GM21576 (cell line): ENCODE results near the gene SFT2D3.

Experiments
- ATAC-seq: cut with Tn5 transposase; IDR thresholded peaks from one replicate; pipeline ENCODE4 v1.9.1; 2021; ENCODE audit warnings: mild to moderate bottlenecking, moderate library complexity; ENCODE audit not compliant: unreplicated experiment

SFT2D3 gene

GRCh38 chr2:127681288-127681804 is 20.0 kb upstream of the SFT2D3 start:
- ATAC-seq: no peak

- no peak for ATAC-seq
Observed at GRCh38 chr2:127681976-127682857, 19.1 kb upstream of the SFT2D3 start.

- ATAC-seq: no peak
Observed at GRCh38 chr2:127683056-127683455, 18.2 kb upstream of the SFT2D3 start.

GRCh38 chr2:127683757-127684156 is 17.5 kb upstream of the SFT2D3 start:
- no peak for ATAC-seq

- ATAC-seq: no peak
Observed at GRCh38 chr2:127685410-127686080, 15.8 kb upstream of the SFT2D3 start.

- ATAC-seq: no peak
Observed at GRCh38 chr2:127688405-127688804, 12.9 kb upstream of the SFT2D3 start.

GRCh38 chr2:127690696-127691095 is 10.6 kb upstream of the SFT2D3 start:
- ATAC-seq: no peak

- no peak for ATAC-seq
Observed at GRCh38 chr2:127694986-127695385, 6.3 kb upstream of the SFT2D3 start.

GRCh38 chr2:127695491-127696472 is 5.5 kb upstream of the SFT2D3 start:
- no peak for ATAC-seq

- ATAC-seq: no peak
Observed at GRCh38 chr2:127697482-127698180, 3.7 kb upstream of the SFT2D3 start.

- no peak for ATAC-seq
Observed at GRCh38 chr2:127698553-127699355, 2.5 kb upstream of the SFT2D3 start.

- ATAC-seq: peak; percentile 63
Observed at GRCh38 chr2:127700527-127701192, 637 bp upstream of the SFT2D3 start.

- ATAC-seq: peak; percentile 37
Observed at GRCh38 chr2:127701651-127702394, 526 bp downstream of the SFT2D3 start.

GRCh38 chr2:127702395-127703009 is 1.2 kb downstream of the SFT2D3 start:
- no peak for ATAC-seq

- ATAC-seq: no peak
Observed at GRCh38 chr2:127703282-127703681, 2.0 kb downstream of the SFT2D3 start.

- ATAC-seq: no peak
Observed at GRCh38 chr2:127704641-127705390, 3.5 kb downstream of the SFT2D3 start.
